HCT116 (cell line): Measurements from ENCODE around the gene FHOD3. TPM values are rescaled to one million over a fixed set of nuclear protein-coding genes. Genes with fewer than 3 reads are reported as not detected.

Experiments used
- ATAC-seq: fragments of 200-7000 bp; cut with Tn5 transposase; 2 replicates; pipeline ENCODE4 v1.9.1; 2020; ENCODE audit warnings: mild to moderate bottlenecking, moderate library complexity
- BruUV-seq: library from RNA; stranded (reverse); fragments of 400-500 nt; replicated peaks from 2 replicates; lab custom pipeline; 2021; lab: Mats Ljungman, UMichigan
- CTCF ChIA-PET: fragments of 300-600 bp; sonication (Branson Sonifier 250); formaldehyde crosslinking; loops from one replicate; lab custom pipeline; 2021; ENCODE audit warnings: antibody characterized with exemption; lab: Charles Lee
- POLR2A ChIA-PET: fragments of 300-600, 350-600 bp; sonication (Branson Sonifier 250); formaldehyde crosslinking; loops from one replicate; lab custom pipeline; 2021; ENCODE audit warnings: antibody characterized with exemption; lab: Charles Lee
- RAD21 ChIA-PET, 2 experiments: fragments of 300-600 bp; sonication (Branson Sonifier 250); formaldehyde crosslinking; loops; one replicate each; lab custom pipeline; 2023; ENCODE audit warnings: low total read pairs in 2 of 2; ENCODE audit not compliant: uncharacterized antibody in 2 of 2, unreplicated experiment in 2 of 2, low non-redundant PET in 1 of 2; lab: Charles Lee
- DNase-seq: peaks from one replicate; pipeline ENCODE4 v3.0.0-alpha.2; 2010; ENCODE audit warnings: low read depth, low spot score
- H2AFZ ChIP-seq: fragments of 200-600 bp; shearing (Covaris generic), sonication (generic); 2 replicates; pipeline ENCODE4 v1.6.1; 2017; ENCODE audit warnings: low read depth, mixed run types, mixed read lengths, antibody characterized with exemption, low read length; ENCODE audit not compliant: poor library complexity, severe bottlenecking
- H3K27ac ChIP-seq: 2 replicates; pipeline ENCODE4 v1.5.1; 2012; ENCODE audit warnings: low read depth, low read length
- H3K27me3 ChIP-seq: fragments of 200-600 bp; sonication (generic); 2 replicates; pipeline ENCODE4 v1.6.1; 2016; ENCODE audit warnings: mixed run types, low read length, mixed read lengths; ENCODE audit not compliant: insufficient read depth
- H3K36me3 ChIP-seq, 2 experiments: fragments of 200-500 bp in 1 of 2; fragments of 200-600 bp in 1 of 2; sonication (Bioruptor generic) in 1 of 2; sonication (generic) in 1 of 2; 2 replicates each; pipeline versions ENCODE4 v1.5.1 to v1.6.1; 2014 to 2016; ENCODE audit warnings: low read length in 2 of 2, inconsistent platforms in 1 of 2, mixed read lengths in 1 of 2, mixed run types in 1 of 2; ENCODE audit not compliant: insufficient read depth in 2 of 2, control insufficient read depth in 1 of 2
- H3K4me1 ChIP-seq, 2 experiments: fragments of 200-600 bp in 1 of 2; sonication (generic) in 1 of 2; 2 replicates each; pipeline versions ENCODE4 v1.5.1 to v1.6.1; 2012 to 2017; ENCODE audit warnings: low read length in 2 of 2, inconsistent platforms in 1 of 2, mild to moderate bottlenecking in 1 of 2, mixed read lengths in 1 of 2, mixed run types in 1 of 2, moderate library complexity in 1 of 2; ENCODE audit not compliant: insufficient read depth in 2 of 2, control insufficient read depth in 1 of 2
- H3K4me2 ChIP-seq: fragments of 200-600 bp; sonication (generic); 2 replicates; pipeline ENCODE4 v1.6.1; 2017; ENCODE audit warnings: mixed run types, low read length, mixed read lengths
- H3K4me3 ChIP-seq, 2 experiments: fragments of 200-600 bp in 1 of 2; sonication (generic) in 1 of 2; replicated peaks in 1 of 2; 2 replicates each; pipeline ENCODE4 v1.5.1; 2011 to 2016; ENCODE audit warnings: low read length in 2 of 2, control low read depth in 1 of 2, low read depth in 1 of 2, mild to moderate bottlenecking in 1 of 2, mixed read lengths in 1 of 2, mixed run types in 1 of 2
- H3K79me2 ChIP-seq: fragments of 200-600 bp; sonication (generic); 2 replicates; pipeline ENCODE4 v1.6.1; 2017; ENCODE audit warnings: mild to moderate bottlenecking, mixed run types, low read length, moderate library complexity, mixed read lengths; ENCODE audit not compliant: insufficient read depth
- H3K9ac ChIP-seq: fragments of 200-600 bp; sonication (generic); 2 replicates; pipeline ENCODE4 v1.6.1; 2016; ENCODE audit warnings: low read length, mixed read lengths
- H3K9me2 ChIP-seq: fragments of 200-600 bp; sonication (generic), shearing (Covaris generic); 2 replicates; pipeline ENCODE4 v1.6.1; 2017; ENCODE audit warnings: mixed run types, mild to moderate bottlenecking, moderate library complexity; ENCODE audit not compliant: insufficient read depth
- H3K9me3 ChIP-seq, 2 experiments: fragments of 200-500 bp in 1 of 2; fragments of 200-600 bp in 1 of 2; sonication (Bioruptor generic) in 1 of 2; sonication (generic) in 1 of 2; 2 replicates each; pipeline ENCODE4 v1.6.1; 2014 to 2017; ENCODE audit warnings: low read length in 2 of 2, mixed read lengths in 2 of 2, inconsistent platforms in 1 of 2, low read depth in 1 of 2, mild to moderate bottlenecking in 1 of 2, mixed run types in 1 of 2, moderate library complexity in 1 of 2; ENCODE audit not compliant: control insufficient read depth in 1 of 2, insufficient read depth in 1 of 2
- H4K20me1 ChIP-seq: fragments of 200-600 bp; sonication (generic), shearing (Covaris generic); 2 replicates; pipeline ENCODE4 v1.6.1; 2017; ENCODE audit warnings: mixed run types, mild to moderate bottlenecking, moderate library complexity; ENCODE audit not compliant: insufficient read depth
- EGR1 ChIP-seq: IDR thresholded peaks from 2 replicates; pipeline ENCODE4 v1.6.1; 2012; ENCODE audit warnings: low read depth
- EZH2 ChIP-seq: fragments of 200-600 bp; sonication (generic); IDR thresholded peaks from 2 replicates; pipeline ENCODE4 v1.6.1; 2017; ENCODE audit warnings: antibody characterized with exemption, mixed run types
- EZH2phosphoT487 ChIP-seq: fragments of 200-600 bp; IDR thresholded peaks from 2 replicates; pipeline ENCODE4 v1.6.1; 2018; ENCODE audit warnings: antibody characterized with exemption, borderline replicate concordance
- JUND ChIP-seq: IDR thresholded peaks from 2 replicates; pipeline ENCODE4 v1.6.1; 2012
- RAD21 ChIP-seq: IDR thresholded peaks from 2 replicates; pipeline ENCODE4 v1.6.1; 2012; ENCODE audit warnings: low read depth, mild to moderate bottlenecking
- SRF ChIP-seq: IDR thresholded peaks from 2 replicates; pipeline ENCODE4 v1.6.1; 2012; ENCODE audit warnings: low read depth
- ZFX ChIP-seq: fragments of 450-650 bp; IDR thresholded peaks from 2 replicates; pipeline ENCODE4 v1.6.1; 2017
- ZNF274 ChIP-seq: fragments of 200-500 bp; sonication (Bioruptor generic); IDR thresholded peaks from 2 replicates; pipeline ENCODE4 v1.6.1; 2014; ENCODE audit warnings: mild to moderate bottlenecking, low read depth, low read length, inconsistent platforms
- intact Hi-C: fragments of 100-400 bp; cut with micrococcal nuclease; formaldehyde crosslinking; loops from 2 replicates; pipeline ENCODE4 v1.10.0; 2022
- total RNA-seq: library from RNA; stranded (reverse); gene quantifications from one replicate; pipeline ENCODE4 v1.2.1, GENCODE V29; 2021; ENCODE audit not compliant: unreplicated experiment
- TF ChIP-seq, protein P1 (sequence below): IDR thresholded peaks from 2 replicates; pipeline ENCODE4 v1.6.1; 2012
- TF ChIP-seq, protein P2 (sequence below), 3 experiments: fragments of 200-600 bp in 1 of 3; sonication (generic) in 1 of 3; IDR thresholded peaks in 2 of 3; conservative IDR thresholded peaks in 1 of 3; 2 replicates each; pipeline ENCODE4 v1.5.1; 2012 to 2017; ENCODE audit warnings: low read depth in 2 of 3, low read length in 2 of 3, antibody characterized with exemption in 1 of 3, borderline replicate concordance in 1 of 3, control low read depth in 1 of 3, mild to moderate bottlenecking in 1 of 3, mixed read lengths in 1 of 3, mixed run types in 1 of 3, moderate library complexity in 1 of 3; ENCODE audit not compliant: insufficient read depth in 1 of 3

Gene FHOD3
- total RNA-seq, 1 experiment from 2014 or later, result 4.0 TPM

DNA sequence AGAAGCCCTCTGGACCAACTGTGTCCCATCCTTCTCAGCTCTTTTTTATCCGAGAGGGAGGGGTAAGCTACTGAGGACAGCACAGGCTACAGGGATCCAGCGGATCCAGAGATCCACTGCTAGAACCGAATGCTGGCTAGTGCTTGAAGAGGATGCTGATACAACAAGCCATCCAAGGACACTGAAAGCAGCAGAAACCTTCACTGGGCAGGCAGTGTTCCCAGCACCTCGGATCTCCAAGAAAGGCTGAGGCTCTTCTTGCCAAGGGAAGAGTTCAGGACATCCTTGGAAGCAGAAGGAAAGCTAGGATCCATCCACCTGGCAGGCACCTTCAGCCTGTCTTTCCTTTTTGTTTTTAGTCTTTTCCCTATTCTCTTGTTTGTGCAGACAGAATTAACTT lies 13.2 kb upstream of the FHOD3 start:
- no peak overlapping the region for H2AFZ ChIP-seq
- intact Hi-C loops, result loop anchor here (1.0 to 2.0 kb wide), 4 partner anchors 188 to 527 kb away; no protein-coding TSS in a partner anchor
- no peak overlapping the region for H3K4me2 ChIP-seq

More for the DNA sequence above, 13.2 kb upstream of the FHOD3 start:
- ChIA-PET RAD21 (interaction anchor here (0.6 to 2.9 kb wide), 6 partner anchors 103 to 528 kb away, joined by 3 to 11 read pairs (median 4); no protein-coding TSS in a partner anchor), CTCF (interaction anchor here (1.0 to 6.7 kb wide), 14 partner anchors 12 to 898 kb away, joined by 3 to 94 read pairs (median 5); no protein-coding TSS in a partner anchor), POLR2A (interaction anchor here (0.7 kb wide), 1 partner anchor 188 kb away, joined by 3 read pairs; no protein-coding TSS in a partner anchor)
- Histone ChIP-seq H3K9ac (no peak overlapping the region), H3K4me3 (no peak overlapping the region), H3K36me3 (no peaks in the 10 kb centered on the region), H3K27ac (no peak overlapping the region), H4K20me1 (no peaks in the 10 kb centered on the region), H3K9me2 (no peaks in the 10 kb centered on the region), H3K27me3 (peaks cover 7% of the 10 kb centered on the region; the same call in 1 of the 2 replicates), H3K79me2 (no peaks in the 10 kb centered on the region), H3K9me3 (no peaks in the 10 kb centered on the region), H3K4me1 (no peaks in the 10 kb centered on the region)
- TF ChIP-seq EZH2phosphoT487 (no peak), ZFX (no peak), EGR1 (no peak), EZH2 (no peak), RAD21 (no peak), ZNF274 (no peak), JUND (no peak), SRF (no peak)
- TF ChIP-seq, protein P1, sequence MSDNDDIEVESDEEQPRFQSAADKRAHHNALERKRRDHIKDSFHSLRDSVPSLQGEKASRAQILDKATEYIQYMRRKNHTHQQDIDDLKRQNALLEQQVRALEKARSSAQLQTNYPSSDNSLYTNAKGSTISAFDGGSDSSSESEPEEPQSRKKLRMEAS, result no peak
- TF ChIP-seq, protein P2, sequence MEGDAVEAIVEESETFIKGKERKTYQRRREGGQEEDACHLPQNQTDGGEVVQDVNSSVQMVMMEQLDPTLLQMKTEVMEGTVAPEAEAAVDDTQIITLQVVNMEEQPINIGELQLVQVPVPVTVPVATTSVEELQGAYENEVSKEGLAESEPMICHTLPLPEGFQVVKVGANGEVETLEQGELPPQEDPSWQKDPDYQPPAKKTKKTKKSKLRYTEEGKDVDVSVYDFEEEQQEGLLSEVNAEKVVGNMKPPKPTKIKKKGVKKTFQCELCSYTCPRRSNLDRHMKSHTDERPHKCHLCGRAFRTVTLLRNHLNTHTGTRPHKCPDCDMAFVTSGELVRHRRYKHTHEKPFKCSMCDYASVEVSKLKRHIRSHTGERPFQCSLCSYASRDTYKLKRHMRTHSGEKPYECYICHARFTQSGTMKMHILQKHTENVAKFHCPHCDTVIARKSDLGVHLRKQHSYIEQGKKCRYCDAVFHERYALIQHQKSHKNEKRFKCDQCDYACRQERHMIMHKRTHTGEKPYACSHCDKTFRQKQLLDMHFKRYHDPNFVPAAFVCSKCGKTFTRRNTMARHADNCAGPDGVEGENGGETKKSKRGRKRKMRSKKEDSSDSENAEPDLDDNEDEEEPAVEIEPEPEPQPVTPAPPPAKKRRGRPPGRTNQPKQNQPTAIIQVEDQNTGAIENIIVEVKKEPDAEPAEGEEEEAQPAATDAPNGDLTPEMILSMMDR (IDR thresholded peaks at IDR 0.05 in 2 of 3, conservative IDR thresholded peaks at IDR 0.05 in 1 of 3; ENCODE audit: borderline replicate concordance in 1 of 3, insufficient read depth in 1 of 3, low read depth in 2 of 3, low read length in 2 of 3), result no peak
- BruUV-seq, result no TSS peak
- ATAC-seq (0 out of 2 replicates have a peak, but pooled peaks have one; percentile 20), DNase-seq (no peak)
